ENCODE data around the gene ABCC1. TPM values are rescaled to one million over a fixed set of nuclear protein-coding genes. Genes with fewer than 3 reads are reported as not detected.
A peak's percentile ranks its signal among the peaks of the same experiment; 100 is the strongest.

Gene ABCC1
- total RNA-seq, 2 experiments from 2014 or later = 64.5 to 67.6 TPM

DNA sequence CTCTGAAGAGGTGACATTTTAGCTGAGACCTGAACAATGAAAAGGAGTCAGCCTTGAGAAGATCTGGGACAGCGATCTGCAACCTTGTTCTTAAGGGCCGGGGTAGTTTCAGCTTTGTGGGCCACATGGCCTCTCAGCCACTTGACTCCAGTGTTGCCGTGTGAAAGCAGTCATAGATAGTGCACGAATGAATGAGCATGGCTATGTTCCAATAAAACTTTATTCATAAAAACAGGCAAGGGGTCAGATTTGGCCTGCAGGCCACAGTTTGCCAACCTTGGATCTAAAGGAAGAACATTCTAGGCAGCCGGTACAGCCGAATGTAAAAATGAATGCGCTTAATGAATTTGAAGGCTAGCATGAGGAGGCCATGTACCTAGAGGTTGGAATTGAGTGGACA is 190.4 kb downstream of the ABCC1 start:
- DNase-seq = no peak
- Mint-ChIP-seq H3K27me3 (no peaks in the 10 kb centered on the region), H3K36me3 (ENCODE audit: low read depth) (peaks cover 53% of the 10 kb centered on the region), H3K4me1 (ENCODE audit: low read depth) (no peaks in the 10 kb centered on the region), H3K4me3 (no peak overlapping the region), H3K9me3 (no peaks in the 10 kb centered on the region), H3K27ac (no peak overlapping the region)
- intact Hi-C loops (cut with micrococcal nuclease) = no loop called here
- ChIA-PET CTCF (interaction anchor here (0.8 to 1.5 kb wide), 2 partner anchors 13 to 362 kb away, joined by 3 read pairs; no protein-coding TSS in a partner anchor), POLR2A (no interaction called here)
- TF ChIP-seq, protein P1, sequence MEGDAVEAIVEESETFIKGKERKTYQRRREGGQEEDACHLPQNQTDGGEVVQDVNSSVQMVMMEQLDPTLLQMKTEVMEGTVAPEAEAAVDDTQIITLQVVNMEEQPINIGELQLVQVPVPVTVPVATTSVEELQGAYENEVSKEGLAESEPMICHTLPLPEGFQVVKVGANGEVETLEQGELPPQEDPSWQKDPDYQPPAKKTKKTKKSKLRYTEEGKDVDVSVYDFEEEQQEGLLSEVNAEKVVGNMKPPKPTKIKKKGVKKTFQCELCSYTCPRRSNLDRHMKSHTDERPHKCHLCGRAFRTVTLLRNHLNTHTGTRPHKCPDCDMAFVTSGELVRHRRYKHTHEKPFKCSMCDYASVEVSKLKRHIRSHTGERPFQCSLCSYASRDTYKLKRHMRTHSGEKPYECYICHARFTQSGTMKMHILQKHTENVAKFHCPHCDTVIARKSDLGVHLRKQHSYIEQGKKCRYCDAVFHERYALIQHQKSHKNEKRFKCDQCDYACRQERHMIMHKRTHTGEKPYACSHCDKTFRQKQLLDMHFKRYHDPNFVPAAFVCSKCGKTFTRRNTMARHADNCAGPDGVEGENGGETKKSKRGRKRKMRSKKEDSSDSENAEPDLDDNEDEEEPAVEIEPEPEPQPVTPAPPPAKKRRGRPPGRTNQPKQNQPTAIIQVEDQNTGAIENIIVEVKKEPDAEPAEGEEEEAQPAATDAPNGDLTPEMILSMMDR (IDR thresholded peaks at IDR 0.05) = no peak
- ATAC-seq = no peak

DNA sequence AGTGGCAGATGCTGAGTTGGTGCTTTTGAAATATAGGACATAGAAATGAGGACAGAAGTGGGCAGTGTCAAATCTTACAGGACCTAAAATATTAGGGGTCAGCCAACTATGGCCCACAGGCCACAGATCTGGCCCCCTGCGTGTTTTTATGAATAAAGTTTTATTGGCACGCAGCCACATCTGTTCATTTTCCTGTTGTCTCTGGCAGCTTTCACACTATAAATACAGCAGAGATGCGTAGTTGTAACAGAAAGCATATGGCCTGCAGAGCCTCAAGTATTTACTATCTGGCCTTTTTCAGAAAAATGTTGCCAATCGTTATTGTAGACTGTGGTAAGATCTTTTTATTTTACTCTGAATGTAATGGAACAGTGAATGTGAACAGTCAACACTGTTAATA is 191.1 kb downstream of the ABCC1 start:
- no peak for ATAC-seq
- Mint-ChIP-seq H3K4me3 (no peak overlapping the region), H3K27ac (no peak overlapping the region), H3K4me1 (ENCODE audit: low read depth) (no peaks in the 10 kb centered on the region), H3K36me3 (ENCODE audit: low read depth) (peaks cover 54% of the 10 kb centered on the region), H3K27me3 (no peaks in the 10 kb centered on the region), H3K9me3 (no peaks in the 10 kb centered on the region)
- intact Hi-C loops (cut with micrococcal nuclease) = no loop called here
- no peak for DNase-seq
- POLR2A ChIA-PET = no interaction called here
- TF ChIP-seq, protein P1 (IDR thresholded peaks at IDR 0.05) = no peak
- CTCF ChIA-PET = interaction anchor here (0.8 to 1.5 kb wide), 2 partner anchors 13 to 363 kb away, joined by 3 read pairs; no protein-coding TSS in a partner anchor

DNA sequence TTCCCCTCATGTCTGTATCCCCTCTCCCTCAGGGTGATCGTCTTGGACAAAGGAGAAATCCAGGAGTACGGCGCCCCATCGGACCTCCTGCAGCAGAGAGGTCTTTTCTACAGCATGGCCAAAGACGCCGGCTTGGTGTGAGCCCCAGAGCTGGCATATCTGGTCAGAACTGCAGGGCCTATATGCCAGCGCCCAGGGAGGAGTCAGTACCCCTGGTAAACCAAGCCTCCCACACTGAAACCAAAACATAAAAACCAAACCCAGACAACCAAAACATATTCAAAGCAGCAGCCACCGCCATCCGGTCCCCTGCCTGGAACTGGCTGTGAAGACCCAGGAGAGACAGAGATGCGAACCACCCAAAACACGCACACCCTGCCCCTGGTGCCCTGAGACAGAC is 191.7 kb downstream of the ABCC1 start:
- TF ChIP-seq, protein P1 (IDR thresholded peaks at IDR 0.05) = no peak
- no peak for ATAC-seq
- Mint-ChIP-seq H3K4me1 (ENCODE audit: low read depth) (no peaks in the 10 kb centered on the region), H3K27ac (no peak overlapping the region), H3K9me3 (no peaks in the 10 kb centered on the region), H3K36me3 (ENCODE audit: low read depth) (peaks cover 54% of the 10 kb centered on the region), H3K27me3 (no peaks in the 10 kb centered on the region), H3K4me3 (no peak overlapping the region)
- ChIA-PET CTCF (no interaction called here), POLR2A (no interaction called here)
- DNase-seq = no peak
- intact Hi-C loops (cut with micrococcal nuclease) = no loop called here

DNA sequence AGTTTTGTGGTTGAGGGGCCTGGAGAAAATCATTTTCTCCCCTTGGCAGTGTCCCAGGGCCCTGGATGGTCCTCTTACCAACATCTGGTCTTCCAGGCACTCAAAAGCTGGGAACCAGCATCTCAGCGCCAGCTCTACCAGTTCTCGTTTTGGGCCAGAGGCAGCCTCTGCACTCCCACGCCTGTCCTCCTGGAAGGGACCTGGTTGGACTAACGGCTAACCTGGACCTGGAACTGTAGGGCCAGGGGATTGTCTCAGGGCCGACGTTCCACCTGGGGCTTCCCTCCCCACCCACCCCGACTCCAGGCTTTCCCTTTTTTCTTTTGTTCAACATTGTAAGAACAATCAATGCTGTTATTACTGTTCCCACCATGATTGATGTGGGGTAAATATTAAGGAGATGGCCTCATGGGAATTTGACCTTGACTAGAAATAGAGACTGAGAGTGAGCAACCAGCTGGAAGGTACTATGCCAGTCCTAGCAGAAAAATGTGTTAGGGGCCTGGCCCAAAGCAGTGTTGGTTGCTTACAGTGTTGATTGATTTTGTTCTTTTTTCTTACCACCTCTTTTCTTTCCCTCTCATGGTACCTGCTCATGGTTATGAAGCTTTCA is 192.5 kb downstream of the ABCC1 start:
- Mint-ChIP-seq H3K27ac (no peak overlapping the region), H3K27me3 (no peaks in the 10 kb centered on the region), H3K4me3 (no peak overlapping the region), H3K4me1 (ENCODE audit: low read depth) (no peaks in the 10 kb centered on the region), H3K36me3 (ENCODE audit: low read depth) (peaks cover 48% of the 10 kb centered on the region), H3K9me3 (no peaks in the 10 kb centered on the region)
- intact Hi-C loops (cut with micrococcal nuclease) = no loop called here
- ChIA-PET POLR2A (no interaction called here), CTCF (no interaction called here)
- DNase-seq = no peak
- ATAC-seq = no peak
- TF ChIP-seq, protein P1 (IDR thresholded peaks at IDR 0.05) = no peak

DNA sequence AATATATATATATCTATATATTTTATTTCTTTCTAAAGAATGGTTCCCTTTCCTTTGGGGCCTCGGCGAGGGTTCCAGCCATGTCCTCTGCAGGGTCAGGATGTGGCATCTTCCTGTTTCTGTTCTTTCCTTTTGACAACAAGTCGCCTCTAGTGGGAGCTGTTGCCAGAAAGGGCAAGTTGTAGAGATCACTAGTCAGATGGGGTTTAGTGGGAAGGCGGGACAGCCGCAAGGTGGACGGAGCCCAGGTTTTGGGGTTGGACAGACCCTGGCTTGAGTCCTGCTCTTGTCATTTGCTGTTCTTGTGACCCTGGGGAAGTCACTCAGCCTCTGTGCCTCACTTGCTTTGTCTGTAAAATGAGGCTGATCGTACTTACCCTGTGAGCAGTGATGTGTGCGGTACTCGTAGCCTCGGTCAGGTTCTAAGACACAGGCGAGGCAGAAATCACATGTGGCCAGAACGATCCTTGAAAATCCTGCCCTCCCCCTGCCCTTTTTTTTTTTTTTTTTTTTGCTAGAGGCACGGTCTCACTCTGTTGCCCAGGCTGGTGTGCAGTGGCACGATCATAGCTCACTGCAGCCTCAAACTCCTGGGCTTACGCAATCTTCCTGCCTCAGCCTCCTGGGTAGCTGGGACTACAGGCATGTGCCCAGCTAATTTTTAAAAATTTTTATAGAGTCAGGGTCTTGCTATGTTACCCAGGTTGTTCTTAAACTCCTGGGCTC is 193.8 kb downstream of the ABCC1 start:
- ATAC-seq (peak; percentile 53), DNase-seq (peak; percentile 36)
- peaks cover 44% of the 10 kb centered on the region for H3K36me3 Mint-ChIP-seq (ENCODE audit: low read depth)
- H3K27ac Mint-ChIP-seq = no peak overlapping the region
- ChIA-PET CTCF (interaction anchor here (1.0 kb wide), 1 partner anchor 44 kb away, joined by 3 read pairs; no protein-coding TSS in a partner anchor), POLR2A (no interaction called here)
- no peaks in the 10 kb centered on the region for H3K27me3 Mint-ChIP-seq
- H3K4me1 Mint-ChIP-seq (ENCODE audit: low read depth) = no peaks in the 10 kb centered on the region
- no peak overlapping the region for H3K4me3 Mint-ChIP-seq
- TF ChIP-seq, protein P1 (IDR thresholded peaks at IDR 0.05) = peak; percentile 32
- intact Hi-C loops (cut with micrococcal nuclease) = no loop called here
- no peaks in the 10 kb centered on the region for H3K9me3 Mint-ChIP-seq

Measured in activated CD8-positive, alpha-beta T cell treated with anti-CD3 and anti-CD28 coated beads for 36 hours (primary cell).